ENCODE measurements around the gene RNF223.
"Not testable (repeated sequence)": the region's sequence is repeated elsewhere in the genome, so short reads cannot be mapped to it uniquely, and the experiment has no call there.

Gene RNF223

GRCh38 chr1:1071486-1072298 lies 2.4 kb downstream of the RNF223 start:
- no peak for ATAC-seq

GRCh38 chr1:1069711-1070676 lies 4.1 kb downstream of the RNF223 start:
- ATAC-seq = peak in 1 of 2 donors; percentile 12

GRCh38 chr1:1069056-1069710 lies 4.9 kb downstream of the RNF223 start:
- ATAC-seq = peak; percentile 24 to 36

GRCh38 chr1:1068517-1069055 lies 5.5 kb downstream of the RNF223 start:
- peak in 1 of 2 donors; percentile 2 for ATAC-seq

GRCh38 chr1:1067860-1068516 lies 6.1 kb downstream of the RNF223 start:
- no peak for ATAC-seq

GRCh38 chr1:1067284-1067859 lies 6.7 kb downstream of the RNF223 start:
- ATAC-seq = no peak

GRCh38 chr1:1066403-1067283 lies 7.5 kb downstream of the RNF223 start:
- ATAC-seq = no peak

- ATAC-seq = not testable (repeated sequence)
Observed at GRCh38 chr1:1065940-1066304, 8.2 kb downstream of the RNF223 start.

GRCh38 chr1:1065265-1065939 lies 8.7 kb downstream of the RNF223 start:
- no peak for ATAC-seq

GRCh38 chr1:1063945-1064831 lies 9.9 kb downstream of the RNF223 start:
- peak; percentile 83 to 86 for ATAC-seq

- ATAC-seq = no peak
Observed at GRCh38 chr1:1063261-1063944, 10.7 kb downstream of the RNF223 start.

- ATAC-seq = no peak
Observed at GRCh38 chr1:1062348-1063163, 11.6 kb downstream of the RNF223 start.

- no peak for ATAC-seq
Observed at GRCh38 chr1:1061682-1062345, 12.3 kb downstream of the RNF223 start.

GRCh38 chr1:1060281-1061000 lies 13.7 kb downstream of the RNF223 start:
- no peak for ATAC-seq

GRCh38 chr1:1059494-1060280 lies 14.4 kb downstream of the RNF223 start:
- peak; percentile 63 for ATAC-seq
